CD14-positive monocyte (primary cell): ENCODE measurements around the gene AKR1C1. TPM values are rescaled to one million over a fixed set of nuclear protein-coding genes. Genes with fewer than 3 reads are reported as not detected.
"Not testable (repeated sequence)": the region's sequence is repeated elsewhere in the genome, so short reads cannot be mapped to it uniquely, and the experiment has no call there.

Experiments
- DNase-seq, 3 donors: peaks; one replicate each; pipeline ENCODE4 v3.0.0-alpha.2; 2011 to 2022
- H2AFZ ChIP-seq: 2 replicates; pipeline ENCODE4 v1.6.0; 2012; ENCODE audit warnings: mild to moderate bottlenecking, low read depth, low read length, inconsistent platforms; ENCODE audit not compliant: insufficient read depth, poor library complexity, severe bottlenecking
- H3K27ac ChIP-seq, 2 donors: 1 replicate in 1 of 2; 2 replicates in 1 of 2; pipeline ENCODE4 v1.5.1; 2012 to 2013; ENCODE audit warnings: low read length in 2 of 2, control low read depth in 1 of 2, inconsistent platforms in 1 of 2, low read depth in 1 of 2, mild to moderate bottlenecking in 1 of 2
- H3K27me3 ChIP-seq, 2 donors: one replicate each; pipeline versions ENCODE4 v1.6.0 to v1.6.1; 2011 to 2013; ENCODE audit warnings: low read length in 2 of 2; ENCODE audit not compliant: control insufficient read depth in 2 of 2, insufficient read depth in 2 of 2
- H3K36me3 ChIP-seq, 2 donors: replicated peaks in 1 of 2; 1 replicate in 1 of 2; 2 replicates in 1 of 2; pipeline versions ENCODE4 v1.5.1 to v1.6.1; 2012 to 2013; ENCODE audit warnings: low read length in 2 of 2, control low read depth in 1 of 2, inconsistent platforms in 1 of 2, mild to moderate bottlenecking in 1 of 2; ENCODE audit not compliant: insufficient read depth in 2 of 2, control insufficient read depth in 1 of 2
- H3K4me1 ChIP-seq, 2 donors: 1 replicate in 1 of 2; 2 replicates in 1 of 2; pipeline versions ENCODE4 v1.5.1 to v1.6.1; 2012 to 2013; ENCODE audit warnings: low read length in 2 of 2, control low read depth in 1 of 2, inconsistent platforms in 1 of 2, mild to moderate bottlenecking in 1 of 2, moderate library complexity in 1 of 2; ENCODE audit not compliant: insufficient read depth in 2 of 2, control insufficient read depth in 1 of 2
- H3K4me2 ChIP-seq: replicated peaks from 2 replicates; pipeline ENCODE3; 2012; ENCODE audit warnings: low read length, moderate library complexity, mild to moderate bottlenecking; ENCODE audit not compliant: poor library complexity, severe bottlenecking; ENCODE audit errors: extremely low read depth
- H3K4me3 ChIP-seq, 3 experiments: fragments of 200-600 bp in 1 of 3; sonication (generic) in 1 of 3; replicated peaks in 1 of 3; 1 replicate in 2 of 3; 2 replicates in 1 of 3; pipeline ENCODE4 v1.5.1; 2011 to 2013; ENCODE audit warnings: low read length in 3 of 3, mild to moderate bottlenecking in 3 of 3, control low read depth in 2 of 3, low read depth in 2 of 3, inconsistent platforms in 1 of 3, moderate library complexity in 1 of 3
- H3K79me2 ChIP-seq: 2 replicates; pipeline ENCODE4 v1.6.0; 2012; ENCODE audit warnings: mild to moderate bottlenecking, control low read depth, inconsistent platforms, low read length, moderate library complexity; ENCODE audit not compliant: insufficient read depth
- H3K9ac ChIP-seq: 2 replicates; pipeline ENCODE4 v1.6.0; 2017; ENCODE audit warnings: low read length, mild to moderate bottlenecking; ENCODE audit not compliant: insufficient read depth, poor library complexity, severe bottlenecking
- H3K9me3 ChIP-seq, 2 donors: replicated peaks in 1 of 2; 1 replicate in 1 of 2; 2 replicates in 1 of 2; pipeline versions ENCODE4 v1.5.1 to v1.6.1; 2012 to 2013; ENCODE audit warnings: low read length in 2 of 2, control low read depth in 1 of 2; ENCODE audit not compliant: control insufficient read depth in 1 of 2, insufficient read depth in 1 of 2
- H4K20me1 ChIP-seq: 2 replicates; pipeline ENCODE4 v1.6.0; 2012; ENCODE audit warnings: mild to moderate bottlenecking, low read length, control low read depth, moderate library complexity; ENCODE audit not compliant: insufficient read depth
- H3K27ac Mint-ChIP-seq, 7 donors: one replicate each; pipeline ENCODE4 v1.8.0; 2020; ENCODE audit warnings: mild to moderate bottlenecking in 7 of 7, mixed read lengths in 7 of 7, moderate library complexity in 6 of 7, inconsistent platforms in 2 of 7
- H3K27me3 Mint-ChIP-seq, 3 donors: one replicate each; pipeline ENCODE4 v1.8.0; 2021 to 2022; ENCODE audit warnings: low read depth in 3 of 3, mild to moderate bottlenecking in 3 of 3, mixed read lengths in 3 of 3, moderate library complexity in 3 of 3, inconsistent platforms in 1 of 3
- H3K36me3 Mint-ChIP-seq, 2 donors: one replicate each; pipeline ENCODE4 v1.8.0; 2020; ENCODE audit warnings: mixed read lengths in 2 of 2, inconsistent platforms in 1 of 2, mild to moderate bottlenecking in 1 of 2
- H3K4me1 Mint-ChIP-seq: one replicate; pipeline ENCODE4 v1.8.0; 2020; ENCODE audit warnings: mild to moderate bottlenecking, mixed read lengths
- H3K4me3 Mint-ChIP-seq, 2 donors: one replicate each; pipeline ENCODE4 v1.8.0; 2020; ENCODE audit warnings: mild to moderate bottlenecking in 2 of 2, mixed read lengths in 2 of 2, moderate library complexity in 1 of 2
- H3K9me3 Mint-ChIP-seq, 7 donors: one replicate each; pipeline ENCODE4 v1.8.0; 2020 to 2022; ENCODE audit warnings: mixed read lengths in 7 of 7, mild to moderate bottlenecking in 6 of 7, moderate library complexity in 6 of 7, inconsistent platforms in 2 of 7
- CTCF ChIP-seq: fragments of 200-600 bp; IDR thresholded peaks from one replicate; pipeline ENCODE4 v1.8.0; 2022; ENCODE audit warnings: antibody characterized with exemption, mild to moderate bottlenecking
- WGBS: methylation state at CpG from one replicate; pipeline ENCODE4 v1.1.5; 2013; ENCODE audit warnings: missing lambda C conversion rate; ENCODE audit not compliant: insufficient coverage; 5-methylcytosine and 5-hydroxymethylcytosine counted together
- intact Hi-C, 2 donors: fragments of 100-400 bp; cut with micrococcal nuclease; formaldehyde crosslinking; loops; one replicate each; pipeline versions ENCODE4 v1.15.0 to v1.15.1; 2023
- polyA plus RNA-seq, 3 donors: library from polyadenylated mRNA; depleted of rRNA in 1 of 3; unstranded in 2 of 3; stranded (reverse) in 1 of 3; fragments of 300-500 nt in 2 of 3; fragments of >200 nt in 1 of 3; fragmentation: Illumina TruSeq in 2 of 3; gene quantifications; 1 replicate in 2 of 3; 2 replicates in 1 of 3; pipeline ENCODE4 v1.2.3, GENCODE V29; 2012 to 2021

Gene AKR1C1
- polyA plus RNA-seq, 3 donors = 0.07 to 0.85 TPM; not detected in 1

GRCh38 chr10:4998671-4999070, 35.5 kb downstream of the AKR1C1 start:
- Histone ChIP-seq H3K9ac (no peak overlapping the region), H2AFZ (no peak overlapping the region), H3K79me2 (no peaks in the 10 kb centered on the region), H3K9me3 (no peaks in the 10 kb centered on the region), H3K27me3 (no peaks in the 10 kb centered on the region), H4K20me1 (no peaks in the 10 kb centered on the region), H3K27ac (no peak overlapping the region), H3K36me3 (no peaks in the 10 kb centered on the region), H3K4me2 (no peak overlapping the region), H3K4me3 (no peak overlapping the region), H3K4me1 (no peaks in the 10 kb centered on the region)
- WGBS = 80% methylated on average over 2 of the region's 5 CpGs
- no peaks in the 10 kb centered on the region for H3K27me3 Mint-ChIP-seq
- DNase-seq = no peak
- intact Hi-C loops = no loop called here
- no peak overlapping the region for H3K27ac Mint-ChIP-seq
- H3K9me3 Mint-ChIP-seq = peaks cover 0 to 3% (median 0%) of the 10 kb centered on the region in 7 donors
- no peak overlapping the region for H3K4me3 Mint-ChIP-seq
- TF ChIP-seq CTCF = no peak
- no peaks in the 10 kb centered on the region for H3K36me3 Mint-ChIP-seq
- no peaks in the 10 kb centered on the region for H3K4me1 Mint-ChIP-seq

DNA sequence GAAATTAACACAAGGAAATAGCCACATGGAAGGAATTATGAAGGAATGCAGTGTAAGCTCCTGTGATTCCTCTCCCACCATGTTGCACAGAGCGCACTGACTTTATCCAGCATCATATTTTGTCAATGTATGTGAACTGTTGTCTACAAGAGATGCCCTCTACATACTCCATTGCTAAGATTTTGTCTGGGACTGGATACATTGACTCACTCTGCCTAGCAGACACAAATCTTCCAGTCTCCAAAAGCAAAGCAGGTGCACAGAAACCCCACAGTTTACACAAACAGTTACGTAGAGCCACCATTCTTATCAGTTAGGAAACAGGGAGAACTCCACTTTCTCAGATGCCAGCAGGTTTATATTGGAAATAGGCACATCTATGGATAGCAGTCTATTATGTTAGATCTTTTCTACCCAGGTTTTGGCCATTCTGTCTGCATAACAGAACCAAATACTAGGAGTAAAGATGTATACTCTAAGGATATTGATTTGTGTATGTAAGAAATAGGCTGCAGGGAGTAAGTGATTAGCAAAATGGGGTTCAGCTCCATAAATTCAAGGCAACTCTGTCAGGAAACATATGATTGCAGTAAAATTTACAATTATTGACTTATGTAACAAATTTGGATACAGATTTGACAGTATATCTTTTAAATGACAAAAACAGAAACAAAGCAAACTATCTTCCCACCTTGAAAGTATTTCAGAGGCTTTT, 39.0 kb downstream of the AKR1C1 start:
- peaks cover 0 to 2% (median 0%) of the 10 kb centered on the region in 3 donors for H3K27me3 Mint-ChIP-seq
- H3K4me1 Mint-ChIP-seq = no peaks in the 10 kb centered on the region
- Histone ChIP-seq H3K27ac (no peak overlapping the region), H3K4me3 (no peak overlapping the region), H3K27me3 (no peaks in the 10 kb centered on the region), H4K20me1 (no peaks in the 10 kb centered on the region), H3K4me2 (no peak overlapping the region), H3K9ac (no peak overlapping the region), H3K79me2 (no peaks in the 10 kb centered on the region), H2AFZ (no peak overlapping the region), H3K36me3 (no peaks in the 10 kb centered on the region), H3K9me3 (no peaks in the 10 kb centered on the region), H3K4me1 (no peaks in the 10 kb centered on the region)
- no peak overlapping the region for H3K4me3 Mint-ChIP-seq
- H3K9me3 Mint-ChIP-seq = peaks cover 0 to 7% (median 0%) of the 10 kb centered on the region in 7 donors
- intact Hi-C loops = no loop called here
- no peak overlapping the region for H3K27ac Mint-ChIP-seq
- WGBS = no CpG with 5 or more reads among the region's 2 CpGs
- no peak for DNase-seq
- H3K36me3 Mint-ChIP-seq = no peaks in the 10 kb centered on the region
- no peak for TF ChIP-seq CTCF

DNA sequence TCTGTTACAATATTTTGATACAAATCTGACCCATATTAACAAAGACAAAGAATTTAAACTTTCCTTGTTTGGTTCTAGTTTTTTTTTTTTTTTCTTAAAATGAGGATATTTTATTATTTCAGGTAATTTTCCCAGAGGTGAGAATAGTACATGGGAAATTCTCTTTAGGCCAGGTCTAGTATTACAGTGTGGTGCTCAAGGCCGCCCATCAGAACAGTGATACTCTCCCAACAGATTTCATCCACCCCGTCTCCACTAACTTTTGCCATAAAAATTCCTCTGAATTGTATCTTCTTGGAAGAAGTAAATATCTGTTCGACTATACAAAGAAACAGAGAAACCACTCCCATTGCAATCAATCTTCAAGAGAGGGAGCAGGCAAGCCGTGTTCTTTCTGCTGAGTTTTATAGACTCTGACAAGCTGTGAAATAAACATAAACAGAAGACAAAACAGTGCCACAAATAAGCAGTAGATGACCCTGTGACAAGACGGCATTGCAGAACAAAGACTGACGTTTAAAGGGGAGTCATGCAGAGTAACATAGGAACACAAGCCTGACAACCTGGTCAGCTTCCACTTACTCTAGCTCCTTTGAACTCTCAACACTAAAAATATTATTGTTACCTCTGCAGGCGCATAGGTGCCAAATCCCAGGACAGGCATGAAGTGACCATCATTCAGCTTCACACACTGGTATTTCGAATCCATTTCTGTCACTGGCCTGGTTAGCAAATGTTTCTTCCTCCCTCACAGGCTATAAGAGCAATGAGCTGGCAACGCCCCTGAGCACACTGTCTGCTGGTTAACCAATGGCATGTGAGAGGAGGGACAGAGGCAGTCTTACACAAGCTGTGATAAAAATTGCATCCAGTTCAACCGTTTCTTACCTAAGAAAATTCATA, 40.2 kb downstream of the AKR1C1 start, which contains the start of gene AKR1C2:
Gene AKR1C2 (minus strand): TSS at position 731 of the 903 bp plus-strand sequence. CDS start 22 bp downstream, at position 709.
- H3K36me3 ChIP-seq, intact Hi-C loops: not testable (repeated sequence)

More for the DNA sequence above, 40.2 kb downstream of the AKR1C1 start, which contains the start of gene AKR1C2:
- not testable (repeated sequence) for H3K9me3 ChIP-seq, H3K27me3 ChIP-seq, DNase-seq, H3K4me3 ChIP-seq, H3K9ac ChIP-seq, H3K27ac ChIP-seq, H3K4me3 Mint-ChIP-seq, H3K4me1 Mint-ChIP-seq, H3K36me3 Mint-ChIP-seq, H4K20me1 ChIP-seq, H3K9me3 Mint-ChIP-seq, H3K79me2 ChIP-seq, H3K4me1 ChIP-seq, H2AFZ ChIP-seq, H3K4me2 ChIP-seq, H3K27me3 Mint-ChIP-seq, H3K27ac Mint-ChIP-seq
- no CpG with 5 or more reads among the region's 10 CpGs for WGBS
